ENCODE data around the gene RAB27A. TPM values are rescaled to one million over a fixed set of nuclear protein-coding genes. Genes with fewer than 3 reads are reported as not detected.

The RAB27A gene
- total RNA-seq, 1 experiment from 2014 or later: 8.0 TPM

DNA sequence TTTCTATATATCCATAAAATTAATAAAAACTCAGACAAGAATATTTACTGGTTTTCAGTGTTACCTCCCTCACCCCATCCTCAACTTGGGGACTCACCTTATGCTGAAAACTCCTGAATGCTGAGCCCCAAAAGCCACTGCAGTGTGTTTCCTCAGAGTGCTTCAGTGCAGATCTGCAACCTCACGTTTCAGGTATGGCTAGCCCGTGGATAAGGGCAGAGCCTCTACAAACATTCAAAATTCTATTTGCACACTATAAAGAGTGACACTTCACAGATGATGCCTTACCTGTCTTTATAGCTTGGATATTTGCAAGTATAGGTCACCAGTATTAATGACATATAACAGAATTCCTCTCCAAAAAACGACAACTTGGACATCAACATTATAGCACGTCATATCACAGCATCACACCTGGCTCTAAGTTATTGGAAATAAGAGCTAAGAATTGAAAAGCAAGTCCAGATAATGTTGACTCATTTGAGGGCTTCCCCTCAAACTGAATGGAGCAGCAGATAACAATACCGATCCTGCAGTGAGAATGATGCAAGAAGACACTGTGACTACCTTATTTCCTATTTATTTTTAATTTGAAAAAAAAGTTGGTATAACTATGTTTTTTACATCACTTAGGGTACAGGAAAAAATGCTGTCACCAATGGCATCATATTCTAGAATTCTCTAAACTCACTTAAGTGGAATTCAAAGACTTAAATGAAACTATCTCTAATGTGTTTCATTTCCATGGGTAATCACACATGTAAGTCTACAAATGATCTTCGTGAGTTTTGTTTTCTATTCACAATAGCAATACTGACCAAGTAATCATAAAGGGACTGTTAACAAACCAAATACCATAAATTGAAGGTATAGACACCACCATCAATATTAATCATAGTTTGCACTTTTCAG is 52.1 kb downstream of the RAB27A start:
- Histone ChIP-seq H3K4me3 (ENCODE audit: low read depth in 2 of 2, low read length in 2 of 2) (no peak overlapping the region), H3K9me3 (ENCODE audit: control insufficient read depth, insufficient read depth, low read depth, low read length) (no peaks in the 10 kb centered on the region), H3K27ac (ENCODE audit: low read length) (no peak overlapping the region), H3K27me3 (ENCODE audit: control insufficient read depth, insufficient read depth, low read length) (no peaks in the 10 kb centered on the region; the same call in 1 of the 2 replicates), H3K4me1 (ENCODE audit: control insufficient read depth, insufficient read depth, low read length) (no peaks in the 10 kb centered on the region), H3K36me3 (ENCODE audit: control insufficient read depth, insufficient read depth, low read length) (no peaks in the 10 kb centered on the region)
- intact Hi-C loops (cut with micrococcal nuclease; ENCODE audit: unreplicated experiment): no loop called here
- BruUV-seq (replicated peaks): no TSS peak
- ChIA-PET CTCF (interaction anchor here (0.6 kb wide), 1 partner anchor 170 kb away, joined by 7 read pairs; no protein-coding TSS in a partner anchor), POLR2A (no interaction called here)
- ATAC-seq (no peak), DNase-seq (ENCODE audit: low read depth, low spot score) (no peak)
- in situ Hi-C loops (cut with HindIII; ENCODE audit: low pct_unique_long_range_greater_than_20kb, low sequenced_read_pairs): no loop called here
- TF ChIP-seq POLR2AphosphoS5 (IDR thresholded peaks at IDR 0.05; ENCODE audit: low read depth, low read length): no peak
- TF ChIP-seq, protein P1, sequence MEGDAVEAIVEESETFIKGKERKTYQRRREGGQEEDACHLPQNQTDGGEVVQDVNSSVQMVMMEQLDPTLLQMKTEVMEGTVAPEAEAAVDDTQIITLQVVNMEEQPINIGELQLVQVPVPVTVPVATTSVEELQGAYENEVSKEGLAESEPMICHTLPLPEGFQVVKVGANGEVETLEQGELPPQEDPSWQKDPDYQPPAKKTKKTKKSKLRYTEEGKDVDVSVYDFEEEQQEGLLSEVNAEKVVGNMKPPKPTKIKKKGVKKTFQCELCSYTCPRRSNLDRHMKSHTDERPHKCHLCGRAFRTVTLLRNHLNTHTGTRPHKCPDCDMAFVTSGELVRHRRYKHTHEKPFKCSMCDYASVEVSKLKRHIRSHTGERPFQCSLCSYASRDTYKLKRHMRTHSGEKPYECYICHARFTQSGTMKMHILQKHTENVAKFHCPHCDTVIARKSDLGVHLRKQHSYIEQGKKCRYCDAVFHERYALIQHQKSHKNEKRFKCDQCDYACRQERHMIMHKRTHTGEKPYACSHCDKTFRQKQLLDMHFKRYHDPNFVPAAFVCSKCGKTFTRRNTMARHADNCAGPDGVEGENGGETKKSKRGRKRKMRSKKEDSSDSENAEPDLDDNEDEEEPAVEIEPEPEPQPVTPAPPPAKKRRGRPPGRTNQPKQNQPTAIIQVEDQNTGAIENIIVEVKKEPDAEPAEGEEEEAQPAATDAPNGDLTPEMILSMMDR (IDR thresholded peaks at IDR 0.05): no peak
- no peak for TF ChIP-seq SIN3A (IDR thresholded peaks at IDR 0.05; ENCODE audit: borderline replicate concordance, insufficient read depth, low read depth, low read length)
- no peak for TF ChIP-seq TCF7L2 (IDR thresholded peaks at IDR 0.05; ENCODE audit: low read depth, low read length)
- TF ChIP-seq, protein P2, sequence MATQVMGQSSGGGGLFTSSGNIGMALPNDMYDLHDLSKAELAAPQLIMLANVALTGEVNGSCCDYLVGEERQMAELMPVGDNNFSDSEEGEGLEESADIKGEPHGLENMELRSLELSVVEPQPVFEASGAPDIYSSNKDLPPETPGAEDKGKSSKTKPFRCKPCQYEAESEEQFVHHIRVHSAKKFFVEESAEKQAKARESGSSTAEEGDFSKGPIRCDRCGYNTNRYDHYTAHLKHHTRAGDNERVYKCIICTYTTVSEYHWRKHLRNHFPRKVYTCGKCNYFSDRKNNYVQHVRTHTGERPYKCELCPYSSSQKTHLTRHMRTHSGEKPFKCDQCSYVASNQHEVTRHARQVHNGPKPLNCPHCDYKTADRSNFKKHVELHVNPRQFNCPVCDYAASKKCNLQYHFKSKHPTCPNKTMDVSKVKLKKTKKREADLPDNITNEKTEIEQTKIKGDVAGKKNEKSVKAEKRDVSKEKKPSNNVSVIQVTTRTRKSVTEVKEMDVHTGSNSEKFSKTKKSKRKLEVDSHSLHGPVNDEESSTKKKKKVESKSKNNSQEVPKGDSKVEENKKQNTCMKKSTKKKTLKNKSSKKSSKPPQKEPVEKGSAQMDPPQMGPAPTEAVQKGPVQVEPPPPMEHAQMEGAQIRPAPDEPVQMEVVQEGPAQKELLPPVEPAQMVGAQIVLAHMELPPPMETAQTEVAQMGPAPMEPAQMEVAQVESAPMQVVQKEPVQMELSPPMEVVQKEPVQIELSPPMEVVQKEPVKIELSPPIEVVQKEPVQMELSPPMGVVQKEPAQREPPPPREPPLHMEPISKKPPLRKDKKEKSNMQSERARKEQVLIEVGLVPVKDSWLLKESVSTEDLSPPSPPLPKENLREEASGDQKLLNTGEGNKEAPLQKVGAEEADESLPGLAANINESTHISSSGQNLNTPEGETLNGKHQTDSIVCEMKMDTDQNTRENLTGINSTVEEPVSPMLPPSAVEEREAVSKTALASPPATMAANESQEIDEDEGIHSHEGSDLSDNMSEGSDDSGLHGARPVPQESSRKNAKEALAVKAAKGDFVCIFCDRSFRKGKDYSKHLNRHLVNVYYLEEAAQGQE (IDR thresholded peaks at IDR 0.05; ENCODE audit: insufficient read depth in 1 of 2, low read depth in 2 of 2, low read length in 1 of 2): no peak

DNA sequence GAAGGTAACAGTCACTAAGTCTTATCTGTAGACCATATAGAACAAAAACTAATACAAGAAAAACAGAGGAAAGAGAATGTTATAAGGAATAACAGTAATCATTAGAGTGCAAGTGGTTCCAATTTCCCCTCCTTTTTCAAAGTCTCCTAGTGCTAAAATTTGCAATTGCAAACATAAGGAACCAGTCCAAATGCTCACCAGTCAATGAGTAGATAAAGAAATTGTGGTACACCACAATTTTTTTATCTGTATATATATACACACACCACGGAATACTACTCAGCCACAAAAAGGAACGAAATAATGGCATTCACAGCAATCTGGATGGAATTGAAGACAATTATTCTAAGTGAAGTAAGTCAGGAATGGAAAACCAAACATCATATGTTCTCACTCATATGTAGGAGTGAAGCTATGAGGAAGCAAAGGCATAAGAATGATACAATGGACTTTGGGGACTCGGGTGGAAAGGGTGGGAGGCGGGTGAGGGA is 54.0 kb downstream of the RAB27A start:
- CTCF ChIA-PET: no interaction called here
- H3K9me3 ChIP-seq (ENCODE audit: control insufficient read depth, insufficient read depth, low read depth, low read length): no peaks in the 10 kb centered on the region

More for the DNA sequence above, 54.0 kb downstream of the RAB27A start:
- no peak overlapping the region for H3K27ac ChIP-seq (ENCODE audit: low read length)
- no peak for DNase-seq (ENCODE audit: low read depth, low spot score)
- no peaks in the 10 kb centered on the region; the same call in 1 of the 2 replicates for H3K27me3 ChIP-seq (ENCODE audit: control insufficient read depth, insufficient read depth, low read length)
- TF ChIP-seq, protein P2 (IDR thresholded peaks at IDR 0.05; ENCODE audit: insufficient read depth in 1 of 2, low read depth in 2 of 2, low read length in 1 of 2): no peak
- TF ChIP-seq TCF7L2 (IDR thresholded peaks at IDR 0.05; ENCODE audit: low read depth, low read length) (no peak), SIN3A (IDR thresholded peaks at IDR 0.05; ENCODE audit: borderline replicate concordance, insufficient read depth, low read depth, low read length) (no peak), POLR2AphosphoS5 (IDR thresholded peaks at IDR 0.05; ENCODE audit: low read depth, low read length) (no peak)
- TF ChIP-seq, protein P1 (IDR thresholded peaks at IDR 0.05): no peak
- intact Hi-C loops (cut with micrococcal nuclease; ENCODE audit: unreplicated experiment): no loop called here
- BruUV-seq (replicated peaks): no TSS peak
- POLR2A ChIA-PET: no interaction called here
- no peak overlapping the region for H3K4me3 ChIP-seq (ENCODE audit: low read depth in 2 of 2, low read length in 2 of 2)
- H3K36me3 ChIP-seq (ENCODE audit: control insufficient read depth, insufficient read depth, low read length): no peaks in the 10 kb centered on the region
- in situ Hi-C loops (cut with HindIII; ENCODE audit: low pct_unique_long_range_greater_than_20kb, low sequenced_read_pairs): no loop called here
- no peak for ATAC-seq
- H3K4me1 ChIP-seq (ENCODE audit: control insufficient read depth, insufficient read depth, low read length): no peaks in the 10 kb centered on the region
